GM10248 (cell line): Measurements from ENCODE around the gene ACO1.

Experiments used
- CTCF ChIA-PET: fragments of 300-600 bp; sonication (Branson Sonifier 250); formaldehyde crosslinking; extraction: SDS; loops from one replicate; lab custom pipeline; 2021; ENCODE audit warnings: antibody characterized with exemption; lab: Yijun Ruan, JAX
- POLR2A ChIA-PET: fragments of 350-650 bp; sonication (Branson Sonifier 250); formaldehyde crosslinking; extraction: SDS; loops from one replicate; lab custom pipeline; 2020; ENCODE audit warnings: antibody characterized with exemption; lab: Yijun Ruan, JAX
- DNase-seq: peaks from one replicate; pipeline ENCODE4 v3.0.0; 2012; ENCODE audit errors: extremely low spot score
- TF ChIP-seq, protein P1 (sequence below): IDR thresholded peaks from 2 replicates; pipeline ENCODE4 v1.5.1; 2012; ENCODE audit warnings: mild to moderate bottlenecking, low read depth; ENCODE audit errors: extremely low read depth, missing control alignments, control extremely low read depth

The ACO1 gene

DNA sequence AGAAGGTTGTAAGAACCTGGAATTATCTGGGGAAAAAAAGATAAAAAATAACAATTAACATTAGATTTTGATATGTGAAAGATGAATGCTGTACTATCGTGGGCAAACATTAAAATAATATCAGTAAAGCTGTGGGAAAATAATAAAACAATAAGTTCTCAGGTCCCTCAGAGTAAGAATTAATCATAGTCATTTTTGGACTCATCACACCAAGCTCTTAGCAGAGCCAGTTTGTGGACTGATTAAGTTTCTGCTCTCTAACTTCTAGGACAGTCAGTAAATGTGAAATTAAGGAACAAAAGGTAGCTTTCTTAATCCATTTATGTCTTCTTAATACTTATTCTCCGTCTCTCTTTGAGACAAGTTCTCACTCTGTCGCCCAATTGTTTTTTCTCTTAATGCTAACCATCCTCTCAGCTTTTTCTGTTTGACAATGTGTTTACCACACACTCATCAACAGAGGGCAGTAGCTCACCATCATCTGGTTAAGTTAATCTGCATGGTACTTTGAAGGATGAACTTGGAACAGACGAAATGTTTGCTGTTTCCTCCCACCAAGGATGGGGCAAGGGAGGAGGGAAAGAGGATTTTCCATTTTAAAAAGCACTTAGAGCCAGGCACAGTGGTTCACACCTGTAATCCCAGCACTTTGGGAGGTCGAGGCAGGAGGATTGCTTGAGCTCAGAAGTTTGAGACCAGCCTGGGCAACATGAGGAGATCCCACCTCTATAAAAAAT is 5.3 kb upstream of the ACO1 start:
- POLR2A ChIA-PET = no interaction called here
- CTCF ChIA-PET = interaction anchor here (0.5 to 7.4 kb wide), 80 partner anchors 10 to 1088 kb away, joined by 3 to 872 read pairs (median 5); partner anchors contain the start of genes NDUFB6, RIGI, SMIM27 and TOPORS
- TF ChIP-seq, protein P1, sequence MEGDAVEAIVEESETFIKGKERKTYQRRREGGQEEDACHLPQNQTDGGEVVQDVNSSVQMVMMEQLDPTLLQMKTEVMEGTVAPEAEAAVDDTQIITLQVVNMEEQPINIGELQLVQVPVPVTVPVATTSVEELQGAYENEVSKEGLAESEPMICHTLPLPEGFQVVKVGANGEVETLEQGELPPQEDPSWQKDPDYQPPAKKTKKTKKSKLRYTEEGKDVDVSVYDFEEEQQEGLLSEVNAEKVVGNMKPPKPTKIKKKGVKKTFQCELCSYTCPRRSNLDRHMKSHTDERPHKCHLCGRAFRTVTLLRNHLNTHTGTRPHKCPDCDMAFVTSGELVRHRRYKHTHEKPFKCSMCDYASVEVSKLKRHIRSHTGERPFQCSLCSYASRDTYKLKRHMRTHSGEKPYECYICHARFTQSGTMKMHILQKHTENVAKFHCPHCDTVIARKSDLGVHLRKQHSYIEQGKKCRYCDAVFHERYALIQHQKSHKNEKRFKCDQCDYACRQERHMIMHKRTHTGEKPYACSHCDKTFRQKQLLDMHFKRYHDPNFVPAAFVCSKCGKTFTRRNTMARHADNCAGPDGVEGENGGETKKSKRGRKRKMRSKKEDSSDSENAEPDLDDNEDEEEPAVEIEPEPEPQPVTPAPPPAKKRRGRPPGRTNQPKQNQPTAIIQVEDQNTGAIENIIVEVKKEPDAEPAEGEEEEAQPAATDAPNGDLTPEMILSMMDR = peak; percentile 85
- DNase-seq = peak; percentile 68

DNA sequence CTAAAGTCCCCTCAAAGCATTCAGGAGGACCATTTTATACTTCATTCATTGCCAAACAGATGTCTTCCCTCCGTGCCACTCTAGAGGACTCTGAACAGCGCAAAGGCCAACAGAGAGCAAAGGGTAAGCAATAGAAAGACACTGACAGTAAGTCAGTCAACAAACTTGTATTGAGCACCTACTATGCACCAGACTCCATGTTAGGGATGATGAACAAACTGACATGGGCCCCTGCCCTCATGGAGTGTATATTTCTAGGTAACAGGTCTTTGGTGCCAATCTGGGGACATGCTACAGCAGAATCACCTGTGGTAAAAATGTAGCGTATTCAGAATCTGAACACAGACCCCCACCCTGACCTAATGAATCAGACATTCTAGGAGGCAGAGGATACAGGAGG is 3.5 kb upstream of the ACO1 start:
- CTCF ChIA-PET = interaction anchor here (0.7 to 7.4 kb wide), 12 partner anchors 9 to 589 kb away, joined by 3 to 872 read pairs (median 46); partner anchors contain the start of genes NDUFB6, RIGI, SMIM27 and TOPORS
- TF ChIP-seq, protein P1 = no peak
- DNase-seq = no peak
- POLR2A ChIA-PET = no interaction called here

DNA sequence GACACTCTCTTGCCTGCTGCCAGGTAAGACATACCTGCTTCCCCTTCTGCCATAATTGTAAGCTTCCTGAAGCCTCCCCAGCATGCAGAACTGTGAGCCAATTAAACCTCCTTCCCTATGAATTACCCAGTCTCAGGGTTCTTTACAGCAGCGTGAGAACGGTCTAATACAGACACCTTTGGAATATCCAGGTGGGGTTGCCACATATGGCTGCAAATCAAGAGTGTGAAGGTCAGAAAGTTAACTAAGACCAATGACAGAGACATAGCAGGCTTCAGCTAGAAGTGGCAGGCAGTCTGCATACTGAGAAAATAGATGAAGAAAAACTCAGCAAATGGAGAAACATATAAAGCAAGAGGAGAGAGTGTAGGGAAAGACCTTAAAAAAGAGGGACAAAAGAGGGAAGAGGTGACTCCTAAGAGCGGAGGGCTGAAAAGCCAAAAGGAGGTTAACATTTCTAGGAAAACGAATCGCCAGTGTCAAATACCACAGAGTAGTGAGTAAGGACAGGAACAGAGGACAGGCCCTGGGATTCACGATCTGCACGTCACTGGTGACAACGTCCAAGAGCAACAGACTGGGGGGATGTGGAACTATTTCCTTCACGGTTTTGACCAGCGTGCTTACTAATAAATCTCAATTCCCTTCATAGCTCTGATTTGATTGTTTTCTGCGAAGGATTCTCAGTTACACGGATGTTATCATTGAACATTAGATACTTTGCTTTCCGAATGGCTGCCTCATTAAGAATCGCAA is 1.7 kb upstream of the ACO1 start:
- DNase-seq = no peak
- POLR2A ChIA-PET = no interaction called here
- CTCF ChIA-PET = interaction anchor here (1.0 to 7.1 kb wide), 10 partner anchors 8 to 586 kb away, joined by 3 to 114 read pairs (median 6); partner anchors contain the start of gene NDUFB6
- TF ChIP-seq, protein P1 = no peak

DNA sequence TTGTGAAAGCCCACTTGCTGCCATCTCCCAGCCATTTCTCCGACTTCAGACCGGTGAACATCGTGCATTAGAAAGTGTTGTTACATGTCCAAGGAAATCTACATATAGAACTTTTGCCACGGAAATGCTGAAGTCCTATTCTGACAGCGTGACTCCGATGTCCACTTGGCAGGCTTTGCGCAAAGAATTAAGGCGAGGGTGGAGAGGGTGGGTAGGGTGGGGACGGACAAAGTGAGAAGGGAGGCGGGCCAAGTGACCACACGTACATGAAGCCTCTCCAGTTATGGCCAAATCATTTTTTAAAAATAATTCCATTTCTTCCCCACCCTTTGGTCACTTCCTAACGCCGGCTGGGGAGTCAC is 460 bp upstream of the ACO1 start:
- CTCF ChIA-PET = interaction anchor here (0.9 to 7.1 kb wide), 10 partner anchors 9 to 587 kb away, joined by 3 to 114 read pairs (median 8); partner anchors contain the start of genes NDUFB6 and RIGI
- no peak for DNase-seq
- TF ChIP-seq, protein P1 = no peak
- POLR2A ChIA-PET = interaction anchor here (0.7 kb wide), 1 partner anchor 141 kb away, joined by 3 read pairs; no protein-coding TSS in a partner anchor

DNA sequence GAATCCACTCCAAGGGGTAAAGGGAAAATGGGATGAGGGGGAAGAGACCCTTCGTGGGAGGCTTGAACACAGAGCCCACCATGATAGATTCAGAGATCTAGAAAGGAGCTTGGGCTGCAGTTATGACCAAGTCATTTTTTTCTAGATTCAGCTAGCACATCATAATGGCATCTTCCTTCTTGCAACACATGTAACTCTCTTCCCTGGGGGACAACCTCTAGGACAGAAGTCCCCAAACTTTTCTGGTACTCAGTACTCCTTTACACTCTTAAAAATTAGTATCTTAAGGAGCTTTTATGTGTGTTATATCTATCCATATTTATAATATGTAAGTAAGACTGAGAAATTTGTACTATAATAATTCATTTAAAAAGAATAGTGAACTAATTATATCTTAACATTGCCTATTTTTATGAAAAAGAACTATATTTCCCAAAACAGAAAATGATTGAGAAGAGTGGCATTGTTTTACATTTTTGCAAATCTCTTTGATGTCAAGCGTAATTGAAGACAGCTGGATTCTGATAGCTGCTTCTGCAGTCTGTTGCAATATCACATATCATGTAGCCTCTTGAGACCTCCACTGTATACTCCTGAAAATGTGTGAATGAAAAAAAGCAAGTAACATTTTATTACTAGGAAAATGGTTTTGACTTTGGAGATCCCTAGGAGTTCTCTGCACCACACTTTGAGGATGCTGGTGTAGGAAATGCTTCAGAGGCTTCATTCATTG is 875 bp downstream of the ACO1 start:
- POLR2A ChIA-PET = no interaction called here
- DNase-seq = no peak
- CTCF ChIA-PET = interaction anchor here (0.7 to 7.1 kb wide), 8 partner anchors 11 to 583 kb away, joined by 3 to 114 read pairs (median 10); partner anchors contain the start of genes NDUFB6 and RIGI

More for the DNA sequence above, 875 bp downstream of the ACO1 start:
- TF ChIP-seq, protein P1 = no peak
